ENCODE data around the gene BPIFB6.

The BPIFB6 gene

DNA sequence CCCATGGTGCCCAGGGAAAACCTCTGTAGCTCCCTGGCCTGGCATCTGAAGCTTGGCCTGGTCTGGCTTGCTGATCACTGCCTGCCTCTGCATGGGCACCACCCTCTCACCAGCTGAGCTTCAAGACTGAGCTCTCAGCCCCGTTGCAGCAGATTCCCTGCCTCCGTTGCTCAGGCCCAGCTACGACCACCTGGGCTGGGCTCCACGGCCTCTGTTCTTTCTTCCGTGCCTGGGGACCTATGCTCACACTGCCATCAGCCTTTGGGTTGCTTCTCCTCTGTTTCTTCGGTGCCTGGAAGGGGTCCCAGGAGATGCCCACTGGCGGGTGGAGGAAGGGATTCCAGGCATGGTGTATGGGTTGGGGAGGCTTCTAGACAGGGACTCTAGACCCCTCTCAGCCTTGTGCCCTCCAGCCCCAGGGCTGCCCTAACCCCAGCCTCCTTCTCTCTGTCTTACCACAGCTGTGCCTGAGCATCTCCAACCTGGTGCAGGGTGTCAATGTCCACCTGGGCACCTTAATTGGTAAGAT is 14.8 kb upstream of the BPIFB6 start:
- Histone ChIP-seq H3K9ac (ENCODE audit: low read depth, low read length, poor library complexity, severe bottlenecking) (no peak overlapping the region), H3F3A (ENCODE audit: low read depth) (no peaks in the 10 kb centered on the region), H3K27me3 (ENCODE audit: insufficient read depth, low read length, poor library complexity, severe bottlenecking) (no peaks in the 10 kb centered on the region), H3K36me3 (ENCODE audit: insufficient read depth, low read length) (no peaks in the 10 kb centered on the region), H3K4me1 (ENCODE audit: insufficient read depth, low read length, poor library complexity, severe bottlenecking) (no peaks in the 10 kb centered on the region), H3K9me2 (replicated peaks; ENCODE audit: low read depth, low read length) (no peaks in the 10 kb centered on the region), H3K79me2 (ENCODE audit: insufficient read depth, low read length) (no peaks in the 10 kb centered on the region), H4K20me1 (ENCODE audit: insufficient read depth, low read length, poor library complexity, severe bottlenecking) (no peaks in the 10 kb centered on the region), H2AFZ (ENCODE audit: low read length) (no peak overlapping the region), H3K4me3 (ENCODE audit: low read length, poor library complexity, severe bottlenecking) (no peak overlapping the region), H3K4me2 (ENCODE audit: low read depth, low read length, poor library complexity, severe bottlenecking) (no peak overlapping the region), H3K9me3 (ENCODE audit: insufficient read depth, low read depth, low read length) (no peaks in the 10 kb centered on the region)
- TF ChIP-seq EZH2phosphoT487 (IDR thresholded peaks at IDR 0.05; ENCODE audit: borderline replicate concordance), result no peak
- TF ChIP-seq, protein P1, sequence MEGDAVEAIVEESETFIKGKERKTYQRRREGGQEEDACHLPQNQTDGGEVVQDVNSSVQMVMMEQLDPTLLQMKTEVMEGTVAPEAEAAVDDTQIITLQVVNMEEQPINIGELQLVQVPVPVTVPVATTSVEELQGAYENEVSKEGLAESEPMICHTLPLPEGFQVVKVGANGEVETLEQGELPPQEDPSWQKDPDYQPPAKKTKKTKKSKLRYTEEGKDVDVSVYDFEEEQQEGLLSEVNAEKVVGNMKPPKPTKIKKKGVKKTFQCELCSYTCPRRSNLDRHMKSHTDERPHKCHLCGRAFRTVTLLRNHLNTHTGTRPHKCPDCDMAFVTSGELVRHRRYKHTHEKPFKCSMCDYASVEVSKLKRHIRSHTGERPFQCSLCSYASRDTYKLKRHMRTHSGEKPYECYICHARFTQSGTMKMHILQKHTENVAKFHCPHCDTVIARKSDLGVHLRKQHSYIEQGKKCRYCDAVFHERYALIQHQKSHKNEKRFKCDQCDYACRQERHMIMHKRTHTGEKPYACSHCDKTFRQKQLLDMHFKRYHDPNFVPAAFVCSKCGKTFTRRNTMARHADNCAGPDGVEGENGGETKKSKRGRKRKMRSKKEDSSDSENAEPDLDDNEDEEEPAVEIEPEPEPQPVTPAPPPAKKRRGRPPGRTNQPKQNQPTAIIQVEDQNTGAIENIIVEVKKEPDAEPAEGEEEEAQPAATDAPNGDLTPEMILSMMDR (conservative IDR thresholded peaks at IDR 0.05; ENCODE audit: low read length), result no peak

DNA sequence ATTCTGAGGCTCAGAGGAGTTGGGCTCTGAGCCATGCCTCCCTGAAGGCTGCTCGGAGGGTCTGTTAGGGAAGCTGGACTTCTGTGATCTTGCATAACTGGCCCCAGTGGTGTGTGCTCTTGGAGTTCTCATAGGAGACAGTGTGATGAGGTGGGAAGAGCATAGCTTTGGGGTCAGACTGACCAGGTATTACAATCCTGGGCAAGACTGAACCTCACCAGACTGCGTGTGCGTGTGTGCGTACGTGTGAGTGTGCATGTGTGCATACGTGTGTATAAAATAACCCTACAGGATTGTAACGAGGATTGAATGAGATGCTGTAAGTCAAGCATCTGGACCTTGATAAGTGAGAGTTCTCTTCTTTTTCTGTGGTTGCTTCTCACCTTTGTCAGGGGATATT is 13.9 kb upstream of the BPIFB6 start:
- Histone ChIP-seq H3K9ac (ENCODE audit: low read depth, low read length, poor library complexity, severe bottlenecking) (no peak overlapping the region), H3K79me2 (ENCODE audit: insufficient read depth, low read length) (no peaks in the 10 kb centered on the region), H3K27me3 (ENCODE audit: insufficient read depth, low read length, poor library complexity, severe bottlenecking) (no peaks in the 10 kb centered on the region)

DNA sequence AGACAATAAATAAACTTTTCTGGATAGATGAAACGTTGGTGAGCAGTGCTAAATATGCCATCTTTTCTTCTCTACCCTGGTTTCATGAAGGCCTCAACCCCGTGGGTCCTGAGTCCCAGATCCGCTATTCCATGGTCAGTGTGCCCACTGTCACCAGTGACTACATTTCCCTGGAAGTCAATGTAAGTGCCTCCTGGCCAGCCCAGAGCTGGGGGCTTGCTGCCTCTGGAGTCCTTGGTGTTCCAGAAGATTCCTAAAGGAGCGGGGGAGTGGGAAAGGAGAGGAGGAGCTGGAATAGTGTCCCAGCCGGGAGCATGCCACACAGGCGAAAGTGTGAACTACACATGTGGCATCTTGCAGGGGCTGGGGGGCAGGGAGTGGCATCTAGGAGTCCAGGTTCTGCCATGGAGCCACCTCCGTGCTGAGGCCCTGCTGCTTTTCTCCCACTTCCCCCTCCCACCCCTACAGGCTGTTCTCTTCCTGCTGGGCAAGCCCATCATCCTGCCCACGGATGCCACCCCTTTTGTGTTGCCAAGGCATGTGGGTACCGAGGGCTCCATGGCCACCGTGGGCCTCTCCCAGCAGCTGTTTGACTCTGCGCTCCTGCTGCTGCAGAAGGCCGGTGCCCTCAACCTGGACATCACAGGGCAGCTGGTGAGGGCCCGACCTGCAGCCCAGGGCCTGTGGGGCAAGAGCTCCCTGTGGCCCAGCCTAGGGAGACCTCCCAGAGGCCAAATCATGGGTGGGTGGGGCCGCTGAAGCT is 13.1 kb upstream of the BPIFB6 start:
- Histone ChIP-seq H3K4me1 (ENCODE audit: insufficient read depth, low read length, poor library complexity, severe bottlenecking) (peaks cover 2% of the 10 kb centered on the region), H3K4me3 (ENCODE audit: low read length, poor library complexity, severe bottlenecking) (no peak overlapping the region), H3K79me2 (ENCODE audit: insufficient read depth, low read length) (no peaks in the 10 kb centered on the region), H2AFZ (ENCODE audit: low read length) (no peak overlapping the region), H3K4me2 (ENCODE audit: low read depth, low read length, poor library complexity, severe bottlenecking) (no peak overlapping the region), H3K9me3 (ENCODE audit: insufficient read depth, low read depth, low read length) (no peaks in the 10 kb centered on the region), H3K36me3 (ENCODE audit: insufficient read depth, low read length) (no peaks in the 10 kb centered on the region), H3F3A (ENCODE audit: low read depth) (no peaks in the 10 kb centered on the region), H3K27me3 (ENCODE audit: insufficient read depth, low read length, poor library complexity, severe bottlenecking) (no peaks in the 10 kb centered on the region), H3K9me2 (replicated peaks; ENCODE audit: low read depth, low read length) (no peaks in the 10 kb centered on the region), H3K9ac (ENCODE audit: low read depth, low read length, poor library complexity, severe bottlenecking) (no peak overlapping the region), H4K20me1 (ENCODE audit: insufficient read depth, low read length, poor library complexity, severe bottlenecking) (no peaks in the 10 kb centered on the region)
- TF ChIP-seq EZH2phosphoT487 (IDR thresholded peaks at IDR 0.05; ENCODE audit: borderline replicate concordance), result no peak
- TF ChIP-seq, protein P1 (conservative IDR thresholded peaks at IDR 0.05; ENCODE audit: low read length), result no peak

More for the DNA sequence above, 13.9 kb upstream of the BPIFB6 start:
- Histone ChIP-seq H3K36me3 (ENCODE audit: insufficient read depth, low read length) (no peaks in the 10 kb centered on the region), H2AFZ (ENCODE audit: low read length) (no peak overlapping the region), H3F3A (ENCODE audit: low read depth) (no peaks in the 10 kb centered on the region), H3K9me2 (replicated peaks; ENCODE audit: low read depth, low read length) (no peaks in the 10 kb centered on the region), H3K4me2 (ENCODE audit: low read depth, low read length, poor library complexity, severe bottlenecking) (no peak overlapping the region), H3K9me3 (ENCODE audit: insufficient read depth, low read depth, low read length) (no peaks in the 10 kb centered on the region), H4K20me1 (ENCODE audit: insufficient read depth, low read length, poor library complexity, severe bottlenecking) (no peaks in the 10 kb centered on the region), H3K4me3 (ENCODE audit: low read length, poor library complexity, severe bottlenecking) (no peak overlapping the region), H3K4me1 (ENCODE audit: insufficient read depth, low read length, poor library complexity, severe bottlenecking) (no peaks in the 10 kb centered on the region)
- TF ChIP-seq, protein P1 (conservative IDR thresholded peaks at IDR 0.05; ENCODE audit: low read length), result no peak
- TF ChIP-seq EZH2phosphoT487 (IDR thresholded peaks at IDR 0.05; ENCODE audit: borderline replicate concordance), result no peak

Measured in Loucy (cell line).